ENCODE data around the gene TNC.

The TNC gene

GRCh38 chr9:115116421-115117284 lies 1.3 kb downstream of the TNC start:
- Histone ChIP-seq H3K4me1 (ENCODE audit: control insufficient read depth, insufficient read depth, low read length, poor library complexity, severe bottlenecking) (peaks cover 18% of the 10 kb centered on the region), H3K9me3 (ENCODE audit: control insufficient read depth, low read length) (no peaks in the 10 kb centered on the region), H3K36me3 (ENCODE audit: control insufficient read depth, insufficient read depth, low read length) (peaks cover 10% of the 10 kb centered on the region), H3K27ac (ENCODE audit: low read depth, low read length, severe bottlenecking) (no peak overlapping the region), H3K4me3 (ENCODE audit: extremely low read depth, insufficient read depth, low read length, poor library complexity, severe bottlenecking) (peak overlapping the region; percentile 42)
- WGBS, 2 experiments (ENCODE audit: insufficient coverage in 2 of 2), result 33 to 71% methylated on average over 3 to 6 of the region's 8 CpGs

- WGBS, 2 experiments (ENCODE audit: insufficient coverage in 2 of 2), result no CpG with 5 or more reads among the region's 1 CpG
- Histone ChIP-seq H3K4me1 (ENCODE audit: control insufficient read depth, insufficient read depth, low read length, poor library complexity, severe bottlenecking) (peaks cover 18% of the 10 kb centered on the region), H3K9me3 (ENCODE audit: control insufficient read depth, low read length) (no peaks in the 10 kb centered on the region), H3K36me3 (ENCODE audit: control insufficient read depth, insufficient read depth, low read length) (peaks cover 10% of the 10 kb centered on the region), H3K27ac (ENCODE audit: low read depth, low read length, severe bottlenecking) (no peak overlapping the region), H3K4me3 (ENCODE audit: extremely low read depth, insufficient read depth, low read length, poor library complexity, severe bottlenecking) (peak overlapping the region; percentile 14)
These were observed 2.0 kb downstream of the TNC start for GRCh38 chr9:115115924-115116323.

- H3K4me1 ChIP-seq (ENCODE audit: control insufficient read depth, insufficient read depth, low read length, poor library complexity, severe bottlenecking), result peaks cover 20% of the 10 kb centered on the region
- WGBS, 2 experiments (ENCODE audit: insufficient coverage in 2 of 2), result 75 to 85% methylated on average over 2 of the region's 2 CpGs
- no peak overlapping the region for H3K27ac ChIP-seq (ENCODE audit: low read depth, low read length, severe bottlenecking)
- H3K36me3 ChIP-seq (ENCODE audit: control insufficient read depth, insufficient read depth, low read length), result peaks cover 10% of the 10 kb centered on the region
- no peak overlapping the region for H3K4me3 ChIP-seq (ENCODE audit: extremely low read depth, insufficient read depth, low read length, poor library complexity, severe bottlenecking)
- no peaks in the 10 kb centered on the region for H3K9me3 ChIP-seq (ENCODE audit: control insufficient read depth, low read length)
These were observed 2.7 kb downstream of the TNC start for GRCh38 chr9:115115117-115115880.

GRCh38 chr9:115114546-115114945 lies 3.4 kb downstream of the TNC start:
- Histone ChIP-seq H3K27ac (ENCODE audit: low read depth, low read length, severe bottlenecking) (no peak overlapping the region), H3K4me3 (ENCODE audit: extremely low read depth, insufficient read depth, low read length, poor library complexity, severe bottlenecking) (no peak overlapping the region)
- WGBS, 2 experiments (ENCODE audit: insufficient coverage in 2 of 2), result 57% methylated on average over 1 of the region's 2 CpGs; no CpG with 5 or more reads in 1 of the 2 experiments

GRCh38 chr9:115114084-115114483 lies 3.9 kb downstream of the TNC start:
- Histone ChIP-seq H3K4me1 (ENCODE audit: control insufficient read depth, insufficient read depth, low read length, poor library complexity, severe bottlenecking) (peaks cover 29% of the 10 kb centered on the region), H3K27ac (ENCODE audit: low read depth, low read length, severe bottlenecking) (no peak overlapping the region), H3K9me3 (ENCODE audit: control insufficient read depth, low read length) (no peaks in the 10 kb centered on the region), H3K4me3 (ENCODE audit: extremely low read depth, insufficient read depth, low read length, poor library complexity, severe bottlenecking) (no peak overlapping the region), H3K36me3 (ENCODE audit: control insufficient read depth, insufficient read depth, low read length) (peaks cover 10% of the 10 kb centered on the region)
- WGBS, 2 experiments (ENCODE audit: insufficient coverage in 2 of 2), result 90 to 100% methylated on average over 3 of the region's 4 CpGs

More at GRCh38 chr9:115114546-115114945, 3.4 kb downstream of the TNC start:
- Histone ChIP-seq H3K36me3 (ENCODE audit: control insufficient read depth, insufficient read depth, low read length) (peaks cover 10% of the 10 kb centered on the region), H3K4me1 (ENCODE audit: control insufficient read depth, insufficient read depth, low read length, poor library complexity, severe bottlenecking) (peaks cover 26% of the 10 kb centered on the region), H3K9me3 (ENCODE audit: control insufficient read depth, low read length) (no peaks in the 10 kb centered on the region)

GRCh38 chr9:115111874-115112273 lies 6.1 kb downstream of the TNC start:
- Histone ChIP-seq H3K9me3 (ENCODE audit: control insufficient read depth, low read length) (no peaks in the 10 kb centered on the region), H3K27ac (ENCODE audit: low read depth, low read length, severe bottlenecking) (no peak overlapping the region)
- WGBS, 2 experiments (ENCODE audit: insufficient coverage in 2 of 2), result 80 to 89% methylated on average over 1 to 2 of the region's 4 CpGs

GRCh38 chr9:115109486-115109885 lies 8.5 kb downstream of the TNC start:
- H3K4me3 ChIP-seq (ENCODE audit: extremely low read depth, insufficient read depth, low read length, poor library complexity, severe bottlenecking), result no peak overlapping the region
- peaks cover 25% of the 10 kb centered on the region for H3K4me1 ChIP-seq (ENCODE audit: control insufficient read depth, insufficient read depth, low read length, poor library complexity, severe bottlenecking)
- no peak overlapping the region for H3K27ac ChIP-seq (ENCODE audit: low read depth, low read length, severe bottlenecking)
- peaks cover 10% of the 10 kb centered on the region for H3K36me3 ChIP-seq (ENCODE audit: control insufficient read depth, insufficient read depth, low read length)
- 71 to 75% methylated on average over 1 of the region's 1 CpG for WGBS, 2 experiments (ENCODE audit: insufficient coverage in 2 of 2)
- no peaks in the 10 kb centered on the region for H3K9me3 ChIP-seq (ENCODE audit: control insufficient read depth, low read length)

More at GRCh38 chr9:115111874-115112273, 6.1 kb downstream of the TNC start:
- H3K4me1 ChIP-seq (ENCODE audit: control insufficient read depth, insufficient read depth, low read length, poor library complexity, severe bottlenecking), result peaks cover 40% of the 10 kb centered on the region
- H3K36me3 ChIP-seq (ENCODE audit: control insufficient read depth, insufficient read depth, low read length), result peaks cover 10% of the 10 kb centered on the region
- no peak overlapping the region for H3K4me3 ChIP-seq (ENCODE audit: extremely low read depth, insufficient read depth, low read length, poor library complexity, severe bottlenecking)

GRCh38 chr9:115107701-115108100 lies 10.3 kb downstream of the TNC start:
- no peaks in the 10 kb centered on the region for H3K9me3 ChIP-seq (ENCODE audit: control insufficient read depth, low read length)
- H3K4me3 ChIP-seq (ENCODE audit: extremely low read depth, insufficient read depth, low read length, poor library complexity, severe bottlenecking), result no peak overlapping the region
- 92 to 100% methylated on average over 2 of the region's 2 CpGs for WGBS, 2 experiments (ENCODE audit: insufficient coverage in 2 of 2)
- H3K36me3 ChIP-seq (ENCODE audit: control insufficient read depth, insufficient read depth, low read length), result peaks cover 5% of the 10 kb centered on the region
- no peak overlapping the region for H3K27ac ChIP-seq (ENCODE audit: low read depth, low read length, severe bottlenecking)
- peaks cover 22% of the 10 kb centered on the region for H3K4me1 ChIP-seq (ENCODE audit: control insufficient read depth, insufficient read depth, low read length, poor library complexity, severe bottlenecking)

- Histone ChIP-seq H3K4me3 (ENCODE audit: extremely low read depth, insufficient read depth, low read length, poor library complexity, severe bottlenecking) (no peak overlapping the region), H3K27ac (ENCODE audit: low read depth, low read length, severe bottlenecking) (no peak overlapping the region), H3K36me3 (ENCODE audit: control insufficient read depth, insufficient read depth, low read length) (peaks cover 3% of the 10 kb centered on the region), H3K9me3 (ENCODE audit: control insufficient read depth, low read length) (no peaks in the 10 kb centered on the region), H3K4me1 (ENCODE audit: control insufficient read depth, insufficient read depth, low read length, poor library complexity, severe bottlenecking) (peaks cover 22% of the 10 kb centered on the region)
- 86 to 100% methylated on average over 1 to 2 of the region's 2 CpGs for WGBS, 2 experiments (ENCODE audit: insufficient coverage in 2 of 2)
These were observed 11.3 kb downstream of the TNC start for GRCh38 chr9:115106642-115107041.

GRCh38 chr9:115106001-115106400 lies 12.0 kb downstream of the TNC start:
- Histone ChIP-seq H3K27ac (ENCODE audit: low read depth, low read length, severe bottlenecking) (no peak overlapping the region), H3K4me1 (ENCODE audit: control insufficient read depth, insufficient read depth, low read length, poor library complexity, severe bottlenecking) (peaks cover 22% of the 10 kb centered on the region)

More at GRCh38 chr9:115106001-115106400, 12.0 kb downstream of the TNC start:
- 83 to 100% methylated on average over 1 of the region's 1 CpG for WGBS, 2 experiments (ENCODE audit: insufficient coverage in 2 of 2)
- H3K9me3 ChIP-seq (ENCODE audit: control insufficient read depth, low read length), result no peaks in the 10 kb centered on the region
- no peak overlapping the region for H3K4me3 ChIP-seq (ENCODE audit: extremely low read depth, insufficient read depth, low read length, poor library complexity, severe bottlenecking)
- H3K36me3 ChIP-seq (ENCODE audit: control insufficient read depth, insufficient read depth, low read length), result peaks cover 3% of the 10 kb centered on the region
